ENCODE data around the gene CALCOCO2. TPM values are rescaled to one million over a fixed set of nuclear protein-coding genes. Genes with fewer than 3 reads are reported as not detected.
A peak's percentile ranks its signal among the peaks of the same experiment; 100 is the strongest.

CALCOCO2 gene
- total and polyA plus RNA-seq, 2 of the 13 experiments (the other 11 are each of a cell fraction or from before 2014, with no cell fraction given): 72.9 to 111 TPM

DNA sequence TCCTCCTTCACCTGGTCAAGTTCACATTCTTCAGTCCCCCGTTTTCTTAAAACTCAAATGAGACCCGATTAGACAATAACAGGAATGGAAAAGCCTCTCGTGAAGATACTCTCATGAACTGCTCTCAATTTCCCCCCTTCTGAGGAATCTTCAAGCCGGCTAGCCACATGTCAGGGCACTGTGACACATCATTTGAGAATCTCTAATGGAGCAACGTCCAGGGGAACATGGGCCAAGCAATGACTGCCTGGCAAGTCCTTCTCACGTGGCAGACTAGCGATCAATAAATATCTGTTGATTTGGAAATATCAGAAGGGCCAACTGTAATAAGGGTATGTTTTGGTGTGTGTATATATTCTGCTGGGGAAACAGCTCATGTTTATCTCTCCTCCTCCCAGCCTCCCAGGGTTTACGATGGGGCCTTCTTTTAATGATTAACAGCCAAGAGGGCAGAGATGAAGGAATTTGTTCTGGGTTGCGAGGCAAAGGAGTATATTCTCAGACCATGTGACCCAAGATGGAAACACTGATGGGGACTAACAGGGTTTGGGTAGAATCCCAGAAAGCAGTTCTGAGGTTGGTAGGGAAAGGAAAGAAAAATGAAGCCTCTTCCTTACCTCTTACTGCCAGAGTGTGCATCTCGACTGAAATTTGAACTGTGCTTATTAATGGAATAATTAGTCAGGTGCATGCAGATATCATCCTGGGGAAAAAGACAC lies 35.2 kb upstream of the CALCOCO2 start (continued):
- TF ChIP-seq, protein P1, sequence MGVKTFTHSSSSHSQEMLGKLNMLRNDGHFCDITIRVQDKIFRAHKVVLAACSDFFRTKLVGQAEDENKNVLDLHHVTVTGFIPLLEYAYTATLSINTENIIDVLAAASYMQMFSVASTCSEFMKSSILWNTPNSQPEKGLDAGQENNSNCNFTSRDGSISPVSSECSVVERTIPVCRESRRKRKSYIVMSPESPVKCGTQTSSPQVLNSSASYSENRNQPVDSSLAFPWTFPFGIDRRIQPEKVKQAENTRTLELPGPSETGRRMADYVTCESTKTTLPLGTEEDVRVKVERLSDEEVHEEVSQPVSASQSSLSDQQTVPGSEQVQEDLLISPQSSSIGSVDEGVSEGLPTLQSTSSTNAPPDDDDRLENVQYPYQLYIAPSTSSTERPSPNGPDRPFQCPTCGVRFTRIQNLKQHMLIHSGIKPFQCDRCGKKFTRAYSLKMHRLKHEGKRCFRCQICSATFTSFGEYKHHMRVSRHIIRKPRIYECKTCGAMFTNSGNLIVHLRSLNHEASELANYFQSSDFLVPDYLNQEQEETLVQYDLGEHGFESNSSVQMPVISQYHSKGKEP (CRISPR knock-in tag; IDR thresholded peaks at IDR 0.05): no peak
- TF ChIP-seq, protein P2, sequence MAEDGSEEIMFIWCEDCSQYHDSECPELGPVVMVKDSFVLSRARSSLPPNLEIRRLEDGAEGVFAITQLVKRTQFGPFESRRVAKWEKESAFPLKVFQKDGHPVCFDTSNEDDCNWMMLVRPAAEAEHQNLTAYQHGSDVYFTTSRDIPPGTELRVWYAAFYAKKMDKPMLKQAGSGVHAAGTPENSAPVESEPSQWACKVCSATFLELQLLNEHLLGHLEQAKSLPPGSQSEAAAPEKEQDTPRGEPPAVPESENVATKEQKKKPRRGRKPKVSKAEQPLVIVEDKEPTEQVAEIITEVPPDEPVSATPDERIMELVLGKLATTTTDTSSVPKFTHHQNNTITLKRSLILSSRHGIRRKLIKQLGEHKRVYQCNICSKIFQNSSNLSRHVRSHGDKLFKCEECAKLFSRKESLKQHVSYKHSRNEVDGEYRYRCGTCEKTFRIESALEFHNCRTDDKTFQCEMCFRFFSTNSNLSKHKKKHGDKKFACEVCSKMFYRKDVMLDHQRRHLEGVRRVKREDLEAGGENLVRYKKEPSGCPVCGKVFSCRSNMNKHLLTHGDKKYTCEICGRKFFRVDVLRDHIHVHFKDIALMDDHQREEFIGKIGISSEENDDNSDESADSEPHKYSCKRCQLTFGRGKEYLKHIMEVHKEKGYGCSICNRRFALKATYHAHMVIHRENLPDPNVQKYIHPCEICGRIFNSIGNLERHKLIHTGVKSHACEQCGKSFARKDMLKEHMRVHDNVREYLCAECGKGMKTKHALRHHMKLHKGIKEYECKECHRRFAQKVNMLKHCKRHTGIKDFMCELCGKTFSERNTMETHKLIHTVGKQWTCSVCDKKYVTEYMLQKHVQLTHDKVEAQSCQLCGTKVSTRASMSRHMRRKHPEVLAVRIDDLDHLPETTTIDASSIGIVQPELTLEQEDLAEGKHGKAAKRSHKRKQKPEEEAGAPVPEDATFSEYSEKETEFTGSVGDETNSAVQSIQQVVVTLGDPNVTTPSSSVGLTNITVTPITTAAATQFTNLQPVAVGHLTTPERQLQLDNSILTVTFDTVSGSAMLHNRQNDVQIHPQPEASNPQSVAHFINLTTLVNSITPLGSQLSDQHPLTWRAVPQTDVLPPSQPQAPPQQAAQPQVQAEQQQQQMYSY (CRISPR knock-in tag; IDR thresholded peaks at IDR 0.05): no peak
- TF ChIP-seq ZNF20 (CRISPR knock-in tag; IDR thresholded peaks at IDR 0.05): no peak
- TF ChIP-seq, protein P3, sequence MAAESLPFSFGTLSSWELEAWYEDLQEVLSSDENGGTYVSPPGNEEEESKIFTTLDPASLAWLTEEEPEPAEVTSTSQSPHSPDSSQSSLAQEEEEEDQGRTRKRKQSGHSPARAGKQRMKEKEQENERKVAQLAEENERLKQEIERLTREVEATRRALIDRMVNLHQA (CRISPR knock-in tag; IDR thresholded peaks at IDR 0.05): no peak
- TF ChIP-seq ATF1 (CRISPR knock-in tag; IDR thresholded peaks at IDR 0.05): peak; percentile 47; the same call in 1 of the 2 replicates
- TF ChIP-seq ZNF749 (CRISPR knock-in tag; IDR thresholded peaks at IDR 0.05; ENCODE audit: borderline replicate concordance): peak; percentile 72; the same call in 1 of the 2 replicates
- TF ChIP-seq, protein P4, sequence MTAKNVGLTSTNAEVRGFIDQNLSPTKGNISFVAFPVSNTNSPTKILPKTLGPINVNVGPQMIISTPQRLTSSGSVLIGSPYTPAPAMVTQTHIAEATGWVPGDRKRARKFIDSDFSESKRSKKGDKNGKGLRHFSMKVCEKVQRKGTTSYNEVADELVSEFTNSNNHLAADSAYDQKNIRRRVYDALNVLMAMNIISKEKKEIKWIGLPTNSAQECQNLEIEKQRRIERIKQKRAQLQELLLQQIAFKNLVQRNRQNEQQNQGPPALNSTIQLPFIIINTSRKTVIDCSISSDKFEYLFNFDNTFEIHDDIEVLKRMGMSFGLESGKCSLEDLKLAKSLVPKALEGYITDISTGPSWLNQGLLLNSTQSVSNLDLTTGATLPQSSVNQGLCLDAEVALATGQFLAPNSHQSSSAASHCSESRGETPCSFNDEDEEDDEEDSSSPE (CRISPR knock-in tag; IDR thresholded peaks at IDR 0.05): peak; percentile 74; the same call in 1 of the 2 replicates
- TF ChIP-seq SMARCC2 (IDR thresholded peaks at IDR 0.05): 0 out of 2 replicates have a peak, but pooled peaks have one; percentile 37
- TF ChIP-seq, protein P5, sequence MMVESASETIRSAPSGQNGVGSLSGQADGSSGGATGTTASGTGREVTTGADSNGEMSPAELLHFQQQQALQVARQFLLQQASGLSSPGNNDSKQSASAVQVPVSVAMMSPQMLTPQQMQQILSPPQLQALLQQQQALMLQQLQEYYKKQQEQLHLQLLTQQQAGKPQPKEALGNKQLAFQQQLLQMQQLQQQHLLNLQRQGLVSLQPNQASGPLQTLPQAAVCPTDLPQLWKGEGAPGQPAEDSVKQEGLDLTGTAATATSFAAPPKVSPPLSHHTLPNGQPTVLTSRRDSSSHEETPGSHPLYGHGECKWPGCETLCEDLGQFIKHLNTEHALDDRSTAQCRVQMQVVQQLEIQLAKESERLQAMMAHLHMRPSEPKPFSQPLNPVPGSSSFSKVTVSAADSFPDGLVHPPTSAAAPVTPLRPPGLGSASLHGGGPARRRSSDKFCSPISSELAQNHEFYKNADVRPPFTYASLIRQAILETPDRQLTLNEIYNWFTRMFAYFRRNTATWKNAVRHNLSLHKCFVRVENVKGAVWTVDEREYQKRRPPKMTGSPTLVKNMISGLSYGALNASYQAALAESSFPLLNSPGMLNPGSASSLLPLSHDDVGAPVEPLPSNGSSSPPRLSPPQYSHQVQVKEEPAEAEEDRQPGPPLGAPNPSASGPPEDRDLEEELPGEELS (CRISPR knock-in tag; IDR thresholded peaks at IDR 0.05): peak; percentile 95
- TF ChIP-seq, protein P6, sequence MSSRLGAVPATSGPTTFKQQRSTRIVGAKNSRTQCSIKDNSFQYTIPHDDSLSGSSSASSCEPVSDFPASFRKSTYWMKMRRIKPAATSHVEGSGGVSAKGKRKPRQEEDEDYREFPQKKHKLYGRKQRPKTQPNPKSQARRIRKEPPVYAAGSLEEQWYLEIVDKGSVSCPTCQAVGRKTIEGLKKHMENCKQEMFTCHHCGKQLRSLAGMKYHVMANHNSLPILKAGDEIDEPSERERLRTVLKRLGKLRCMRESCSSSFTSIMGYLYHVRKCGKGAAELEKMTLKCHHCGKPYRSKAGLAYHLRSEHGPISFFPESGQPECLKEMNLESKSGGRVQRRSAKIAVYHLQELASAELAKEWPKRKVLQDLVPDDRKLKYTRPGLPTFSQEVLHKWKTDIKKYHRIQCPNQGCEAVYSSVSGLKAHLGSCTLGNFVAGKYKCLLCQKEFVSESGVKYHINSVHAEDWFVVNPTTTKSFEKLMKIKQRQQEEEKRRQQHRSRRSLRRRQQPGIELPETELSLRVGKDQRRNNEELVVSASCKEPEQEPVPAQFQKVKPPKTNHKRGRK (CRISPR knock-in tag; IDR thresholded peaks at IDR 0.05): 0 out of 2 replicates have a peak, but pooled peaks have one; percentile 3
- TF ChIP-seq U2AF2 (IDR thresholded peaks at IDR 0.05; ENCODE audit: low read depth, low read length): no peak
- no peak for TF ChIP-seq ZNF879 (CRISPR knock-in tag; IDR thresholded peaks at IDR 0.05)
- TF ChIP-seq, protein P7, sequence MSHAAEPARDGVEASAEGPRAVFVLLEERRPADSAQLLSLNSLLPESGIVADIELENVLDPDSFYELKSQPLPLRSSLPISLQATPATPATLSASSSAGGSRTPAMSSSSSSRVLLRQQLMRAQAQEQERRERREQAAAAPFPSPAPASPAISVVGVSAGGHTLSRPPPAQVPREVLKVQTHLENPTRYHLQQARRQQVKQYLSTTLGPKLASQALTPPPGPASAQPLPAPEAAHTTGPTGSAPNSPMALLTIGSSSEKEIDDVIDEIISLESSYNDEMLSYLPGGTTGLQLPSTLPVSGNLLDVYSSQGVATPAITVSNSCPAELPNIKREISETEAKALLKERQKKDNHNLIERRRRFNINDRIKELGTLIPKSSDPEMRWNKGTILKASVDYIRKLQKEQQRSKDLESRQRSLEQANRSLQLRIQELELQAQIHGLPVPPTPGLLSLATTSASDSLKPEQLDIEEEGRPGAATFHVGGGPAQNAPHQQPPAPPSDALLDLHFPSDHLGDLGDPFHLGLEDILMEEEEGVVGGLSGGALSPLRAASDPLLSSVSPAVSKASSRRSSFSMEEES (CRISPR knock-in tag; IDR thresholded peaks at IDR 0.05): peak; percentile 91; the same call in 1 of the 2 replicates
- TF ChIP-seq SRY (CRISPR knock-in tag; IDR thresholded peaks at IDR 0.05): no peak; the same call in 1 of the 2 replicates
